Glomerular visceral epithelial cell (primary cell): ENCODE measurements around the gene SLC40A1.
A peak's percentile ranks its signal among the peaks of the same experiment; 100 is the strongest.

Experiments used
- DNase-seq: peaks from one replicate; pipeline ENCODE4 v3.0.0-alpha.2; 2016; ENCODE audit errors: extremely low spot score

SLC40A1 gene

DNA sequence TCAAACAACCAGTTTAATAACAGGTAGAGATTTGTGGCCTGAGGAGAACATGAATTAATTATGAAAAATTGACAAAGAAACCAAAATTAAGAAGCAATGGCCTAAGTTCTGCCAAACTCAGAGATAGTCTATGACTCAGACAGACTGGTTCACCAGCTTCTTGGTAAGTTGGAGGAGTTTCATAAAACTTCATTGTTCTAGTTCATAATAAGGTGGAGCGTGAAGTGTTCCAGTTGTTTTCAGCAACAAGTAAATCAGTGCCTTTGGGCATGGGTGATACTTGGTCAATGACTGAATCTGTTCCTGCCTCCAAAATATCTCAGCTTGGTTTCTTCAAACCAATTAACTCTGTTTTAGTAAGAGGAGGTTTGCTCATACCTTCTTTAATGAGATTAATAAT is 40.0 kb downstream of the SLC40A1 start:
- no peak for DNase-seq

- DNase-seq = no peak
Measured at GRCh38 chr2:189538402-189538801, 42.2 kb downstream of the SLC40A1 start.

DNA sequence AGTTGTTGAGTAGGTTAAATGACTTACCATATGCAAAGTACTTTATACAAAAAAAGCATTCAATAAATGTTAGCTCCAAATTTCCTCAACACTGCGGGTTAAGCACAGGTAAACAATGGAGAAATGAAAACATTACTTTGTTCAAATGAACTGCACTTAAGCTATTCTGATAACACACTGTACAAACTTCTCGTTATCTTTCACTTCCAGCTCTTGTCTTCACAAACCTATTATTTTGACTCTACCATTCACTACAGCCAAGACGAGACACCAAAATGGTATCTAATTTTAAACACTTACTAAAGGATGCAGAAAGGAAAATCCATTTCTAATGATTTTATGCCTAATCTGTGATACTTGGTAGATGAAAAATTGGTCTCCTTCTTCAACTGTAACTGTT is 43.8 kb downstream of the SLC40A1 start:
- no peak for DNase-seq

- DNase-seq = no peak
Measured at GRCh38 chr2:189534854-189535832, 45.4 kb downstream of the SLC40A1 start.

- DNase-seq = no peak
Measured at GRCh38 chr2:189533288-189534035, 47.1 kb downstream of the SLC40A1 start.

DNA sequence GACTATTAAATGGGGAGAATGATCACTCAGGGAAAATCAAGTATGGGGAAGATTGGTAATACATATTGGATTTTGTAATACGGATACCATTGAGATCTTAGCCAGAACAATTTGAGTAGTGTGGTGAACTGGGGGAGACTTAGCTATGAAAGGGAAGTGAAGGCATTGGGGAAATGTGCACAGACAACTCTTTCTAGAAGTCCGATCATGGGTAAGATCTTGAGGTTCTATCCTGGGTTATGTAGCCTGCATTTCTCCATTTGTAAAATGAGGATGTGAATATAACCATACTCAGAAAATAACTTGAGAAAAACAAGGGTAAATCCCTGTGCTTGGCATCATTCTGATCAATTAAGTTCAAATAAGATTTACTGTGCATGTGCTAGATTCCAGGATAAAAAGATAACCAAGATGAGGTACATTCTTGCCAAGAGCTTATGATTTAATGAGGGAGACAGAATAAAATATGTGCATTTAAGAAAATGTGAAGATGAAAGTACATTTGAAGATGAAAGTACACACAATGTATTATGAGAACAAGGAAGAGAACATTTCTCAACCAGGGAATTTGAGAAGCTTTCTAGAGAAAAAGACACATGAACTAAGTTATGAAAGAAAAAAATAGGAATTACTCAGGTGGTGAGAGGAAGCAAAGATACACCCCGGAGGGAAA is 49.5 kb downstream of the SLC40A1 start:
- DNase-seq = no peak

- no peak for DNase-seq
Measured at GRCh38 chr2:189528617-189529016, 52.0 kb downstream of the SLC40A1 start.

DNA sequence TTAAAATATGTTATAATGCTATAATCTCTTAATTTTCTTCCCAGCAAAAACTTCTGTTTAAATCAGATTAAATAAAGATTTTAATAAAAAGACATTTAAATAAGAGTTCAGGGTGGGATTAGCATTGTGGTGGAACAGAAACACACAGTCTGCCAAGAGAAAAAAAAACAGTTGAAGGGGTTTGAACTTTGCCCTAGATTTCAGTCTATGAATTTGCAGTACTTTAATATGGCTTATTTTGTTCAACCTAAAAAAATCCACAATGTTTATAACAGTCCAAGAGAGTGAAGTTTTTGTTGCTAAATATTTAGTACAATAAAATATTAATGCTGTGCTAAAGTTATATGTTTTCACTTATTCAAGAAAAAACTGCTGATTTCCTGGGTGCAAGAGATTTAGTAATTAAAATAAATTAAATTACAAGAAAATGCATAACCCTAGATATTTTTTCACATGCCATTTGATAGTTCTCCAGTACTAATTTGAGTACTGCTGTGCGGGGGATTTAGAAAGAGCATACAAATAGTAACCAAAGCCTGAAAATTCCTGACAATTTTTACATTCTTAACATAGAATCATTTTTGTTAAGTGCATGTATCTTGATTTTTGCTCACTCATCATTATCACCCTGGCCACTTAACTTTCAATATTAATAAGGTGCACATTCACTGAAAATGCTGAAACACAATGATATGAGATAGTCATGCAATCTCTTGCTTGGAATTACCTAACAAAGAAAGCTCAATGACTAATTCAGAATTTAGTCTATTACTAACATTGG is 52.6 kb downstream of the SLC40A1 start:
- DNase-seq = no peak

DNA sequence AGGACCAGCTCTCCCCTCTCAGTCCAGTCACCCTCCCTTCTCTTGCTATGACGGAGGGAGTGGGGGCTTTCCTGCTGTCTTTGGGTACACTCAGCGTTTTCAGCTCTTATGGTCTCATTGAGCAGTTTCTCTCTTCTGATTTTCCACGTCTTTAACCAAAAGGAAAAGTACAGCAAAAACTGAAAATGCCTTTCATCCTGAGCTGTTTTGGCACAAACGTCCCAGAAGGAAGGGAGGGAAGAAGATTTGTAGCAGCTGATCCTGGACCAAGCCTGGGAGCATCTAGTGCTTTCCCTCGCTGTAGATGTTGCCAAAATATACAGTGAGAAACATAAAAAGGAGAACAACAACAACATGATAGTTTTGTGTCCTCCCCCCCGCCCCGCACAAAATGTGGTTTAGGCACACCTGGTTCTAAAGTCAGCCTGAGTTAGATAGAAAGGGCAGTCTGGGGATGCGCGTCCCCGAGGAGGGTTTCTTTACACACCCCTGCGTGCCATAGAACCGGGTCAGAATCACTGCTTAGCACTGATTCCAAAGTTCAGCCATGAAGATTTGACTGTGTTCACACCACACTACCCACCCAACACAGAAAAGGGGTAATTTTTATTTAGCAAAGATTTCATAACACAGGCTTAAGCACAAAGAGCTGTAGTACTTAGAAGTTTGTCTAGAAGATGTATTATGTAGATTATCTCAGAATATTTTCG is 53.4 kb downstream of the SLC40A1 start:
- DNase-seq = no peak

- no peak for DNase-seq
Measured at GRCh38 chr2:189526241-189526640, 54.3 kb downstream of the SLC40A1 start.

GRCh38 chr2:189524746-189525145 is 55.8 kb downstream of the SLC40A1 start:
- DNase-seq = no peak

DNA sequence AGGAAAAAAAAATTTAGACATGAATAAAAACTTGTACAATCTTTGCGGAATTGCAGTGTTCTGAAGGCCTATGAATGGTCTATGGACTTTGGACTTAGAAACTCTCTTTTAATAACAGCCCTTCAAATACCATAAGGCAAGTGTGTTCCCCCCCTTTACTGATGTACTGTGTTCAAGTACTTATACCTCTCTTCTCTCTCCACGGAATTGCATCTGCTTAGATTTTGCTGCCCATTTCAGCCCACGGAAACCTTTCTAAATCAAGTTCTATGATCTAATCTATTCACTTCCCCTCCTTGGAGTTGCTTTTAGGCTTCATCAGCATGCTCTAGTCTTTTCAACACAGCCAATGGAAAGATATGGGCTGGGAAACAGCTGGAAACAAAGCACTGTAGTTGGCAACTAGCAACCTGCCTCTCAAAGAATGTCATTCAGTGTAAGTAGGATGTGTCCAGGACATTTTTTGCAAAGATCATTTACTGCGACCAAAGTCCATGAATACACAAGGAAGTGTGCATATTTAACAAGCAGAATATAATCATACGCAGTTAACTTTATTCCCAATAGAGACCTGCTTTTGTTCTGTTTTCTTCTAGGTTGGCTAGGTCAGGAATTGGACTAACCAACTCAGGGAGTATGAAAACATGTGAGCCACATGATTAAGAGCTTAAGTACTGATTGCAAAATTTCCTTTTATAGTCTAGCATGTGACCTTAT is 58.0 kb downstream of the SLC40A1 start:
- DNase-seq = no peak

- no peak for DNase-seq
Measured at GRCh38 chr2:189521699-189522434, 58.7 kb downstream of the SLC40A1 start.

DNA sequence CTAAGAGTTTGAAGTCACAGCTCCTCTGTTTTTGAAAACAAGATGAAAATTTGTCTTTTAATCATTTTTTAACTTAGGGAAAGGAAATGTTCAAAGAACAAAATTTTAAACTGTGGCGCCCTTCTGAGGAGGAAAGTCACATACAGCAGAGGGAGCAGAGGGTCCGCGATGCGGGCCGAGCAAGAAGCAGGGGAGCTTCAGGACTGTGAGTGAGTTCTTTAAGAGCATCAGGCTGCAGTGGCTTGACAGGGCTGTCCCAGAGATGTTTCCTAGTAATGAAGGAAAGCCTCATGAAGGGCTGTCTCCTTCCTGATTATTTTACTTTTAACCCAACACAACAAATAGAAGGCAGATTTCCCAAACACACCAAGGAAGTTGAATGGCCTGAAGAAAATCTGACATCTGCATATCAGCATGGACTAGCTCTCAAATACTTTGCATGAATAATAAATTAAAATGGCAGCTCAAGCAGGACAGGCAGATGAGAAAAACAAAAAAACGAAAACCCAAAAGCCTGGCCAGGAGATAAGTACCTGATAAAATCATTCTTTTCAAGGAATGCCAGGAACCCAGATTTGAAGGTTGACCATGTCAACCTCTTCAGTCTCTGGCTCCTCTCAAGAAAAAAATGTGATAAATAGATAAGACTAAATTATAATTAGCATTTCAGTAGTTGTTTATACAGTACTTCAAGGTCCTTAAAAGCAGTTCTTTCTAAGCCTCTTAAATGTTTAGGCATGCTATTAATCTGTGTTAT is 60.8 kb downstream of the SLC40A1 start:
- no peak for DNase-seq

- peak; percentile 28 for DNase-seq
Measured at GRCh38 chr2:189517847-189518535, 62.6 kb downstream of the SLC40A1 start.

- DNase-seq = no peak
Measured at GRCh38 chr2:189516546-189516945, 64.0 kb downstream of the SLC40A1 start.

DNA sequence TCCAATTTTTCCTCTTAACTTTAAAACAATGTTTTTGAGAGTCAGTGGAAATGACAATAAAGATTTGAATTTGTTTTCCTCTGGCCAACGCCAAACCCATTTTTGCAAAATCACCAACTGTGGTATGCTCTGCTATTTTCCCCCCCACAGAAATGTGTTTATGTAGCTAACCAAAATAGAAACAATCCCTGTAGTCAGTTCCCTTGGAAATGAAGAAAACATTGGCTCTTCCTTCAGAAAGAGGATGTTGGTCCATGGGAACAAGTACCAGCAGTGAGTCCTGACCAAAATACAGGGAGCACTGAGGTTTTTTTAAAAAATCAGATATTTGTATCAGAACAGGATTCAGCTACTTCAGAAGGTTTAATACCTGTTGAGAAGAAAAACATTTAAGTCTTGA is 65.3 kb downstream of the SLC40A1 start:
- no peak for DNase-seq

GRCh38 chr2:189514104-189514503 is 66.5 kb downstream of the SLC40A1 start:
- DNase-seq = no peak
